HG03139 (cell line): Measurements from ENCODE around the gene CHADL.
"Not testable (repeated sequence)": the region's sequence is repeated elsewhere in the genome, so short reads cannot be mapped to it uniquely, and the experiment has no call there.

Experiments used
- ATAC-seq: cut with Tn5 transposase; IDR thresholded peaks from one replicate; pipeline ENCODE4 v1.9.1; 2021; ENCODE audit not compliant: unreplicated experiment

Gene CHADL

DNA sequence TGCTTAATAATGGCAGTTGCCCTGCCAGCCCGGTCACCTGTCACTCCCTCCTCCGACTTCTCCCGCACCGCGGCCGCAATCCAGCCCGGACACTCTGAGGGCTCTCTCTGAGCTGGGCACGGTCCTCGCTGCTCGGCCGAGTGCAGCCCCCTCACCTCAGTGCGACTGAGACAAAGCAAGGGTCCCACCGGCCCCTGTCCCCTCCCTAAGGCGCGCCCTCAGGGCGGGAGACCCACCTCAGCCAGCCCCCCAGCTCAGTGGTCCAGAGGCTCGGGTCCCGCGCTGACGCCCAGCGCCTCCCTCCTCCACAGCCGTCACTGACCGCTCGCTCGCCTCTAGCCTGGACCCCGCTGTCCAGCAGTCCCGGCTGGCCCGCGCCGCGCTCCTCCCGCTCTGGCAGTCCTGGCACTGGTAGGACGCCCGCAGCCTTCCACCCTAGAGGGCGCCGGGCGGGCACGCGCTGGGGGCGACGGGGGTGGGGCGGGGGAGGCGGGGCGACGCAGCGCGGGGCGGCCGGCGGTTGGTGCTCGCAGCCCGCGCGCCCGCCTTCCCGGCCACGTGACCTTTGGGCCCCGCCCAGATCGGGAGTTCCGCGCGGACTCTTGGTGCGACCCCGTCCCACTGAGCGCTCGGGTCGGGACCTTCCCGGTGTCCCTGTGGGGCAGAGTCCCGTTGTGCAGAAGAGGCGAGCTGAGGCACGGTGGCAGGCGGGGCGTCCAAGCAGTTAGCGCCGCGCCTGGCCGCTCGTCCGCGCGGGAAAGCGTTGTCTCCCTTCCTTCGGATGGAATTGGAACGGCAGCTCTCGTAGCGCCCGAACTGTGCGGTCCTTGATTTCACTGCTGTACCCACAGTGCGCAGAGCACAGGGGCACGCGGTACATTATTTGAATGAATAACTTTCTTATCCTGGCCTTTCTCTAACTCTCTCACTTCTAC, 43.4 kb downstream of the CHADL start:
- peak; percentile 62 for ATAC-seq

DNA sequence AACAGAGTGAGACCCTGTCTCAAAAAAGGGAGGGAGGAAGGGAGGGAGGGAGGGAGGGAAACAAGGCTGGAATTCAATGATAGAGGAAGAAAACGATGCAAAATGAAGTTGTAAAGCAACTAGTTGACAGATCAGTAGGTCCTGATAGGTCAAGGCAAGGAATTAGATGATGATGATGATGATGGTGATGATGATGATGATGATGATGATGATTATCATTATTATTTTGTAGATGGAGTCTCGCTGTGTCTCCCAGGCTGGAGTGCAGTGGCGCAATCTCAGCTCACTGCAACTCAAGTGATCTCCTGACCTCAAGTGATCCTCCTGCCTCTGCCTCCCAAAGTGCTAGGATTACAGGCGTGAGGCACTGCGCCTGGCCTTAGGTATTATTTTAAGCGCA, 46.9 kb downstream of the CHADL start:
- no peak for ATAC-seq

GRCh38 chr22:41191467-41191866, 49.3 kb downstream of the CHADL start:
- no peak for ATAC-seq

DNA sequence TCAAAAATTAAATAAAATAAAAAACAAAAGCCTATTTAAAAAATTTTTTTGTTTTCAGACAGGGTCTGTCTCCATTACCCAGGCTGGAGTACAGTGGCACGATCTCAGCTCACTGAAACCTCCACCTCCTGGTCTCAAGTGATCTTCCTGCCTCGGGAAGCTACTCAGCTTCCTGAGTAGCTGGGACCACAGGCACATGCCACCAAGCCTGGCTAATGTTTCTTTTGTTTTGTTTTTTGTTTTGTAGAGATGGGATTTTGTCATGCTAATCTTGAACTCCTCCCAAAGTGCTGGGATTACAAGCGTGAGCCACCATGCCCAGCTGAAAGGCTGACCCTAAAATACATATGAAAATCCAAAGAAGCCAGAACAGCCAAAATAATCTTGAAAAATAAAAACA, 56.1 kb downstream of the CHADL start:
- ATAC-seq, result no peak

DNA sequence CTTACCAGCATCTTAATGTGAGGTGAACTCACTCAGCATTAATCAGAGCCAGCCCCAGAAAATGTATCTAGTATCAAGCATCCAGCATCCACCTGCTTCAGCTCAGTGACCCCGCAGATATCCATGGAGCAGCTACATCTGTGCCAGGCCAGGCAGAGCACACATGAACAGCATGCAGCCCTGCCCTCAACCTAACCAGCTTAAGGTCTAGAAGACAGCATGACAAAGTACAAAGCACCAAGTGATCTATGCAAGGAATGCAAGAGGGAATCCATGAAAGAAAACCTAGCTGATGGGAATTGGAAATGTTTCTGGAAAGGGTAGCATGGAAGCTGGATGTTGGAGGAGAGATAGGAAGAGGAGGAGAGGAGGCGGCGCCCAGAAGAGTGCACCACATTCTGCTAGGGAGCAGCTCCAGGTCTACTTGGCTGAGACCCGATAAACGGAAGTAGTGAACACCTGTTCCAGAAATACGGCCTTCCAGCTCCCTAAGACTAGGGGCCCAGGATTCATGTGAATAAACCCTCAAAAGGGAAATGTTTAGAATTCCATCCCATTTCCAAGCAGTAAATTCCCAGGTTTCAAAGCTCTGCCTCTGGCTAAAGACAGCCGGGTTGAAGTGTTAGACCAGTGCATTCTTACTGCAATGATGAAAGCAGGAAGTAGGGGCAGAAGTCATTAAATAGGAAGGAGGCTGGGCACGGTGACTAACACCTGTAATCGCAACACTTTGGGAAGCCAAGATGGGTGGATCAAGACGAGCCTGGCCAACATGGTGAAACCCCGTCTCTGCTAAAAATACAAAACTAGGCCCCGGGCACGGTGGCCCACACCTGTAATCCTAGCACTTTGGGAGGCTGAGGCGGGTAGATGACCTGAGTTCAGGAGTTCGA, 59.1 kb downstream of the CHADL start:
- ATAC-seq, result no peak

- no peak for ATAC-seq
These were observed 59.8 kb downstream of the CHADL start for GRCh38 chr22:41180926-41181325.

DNA sequence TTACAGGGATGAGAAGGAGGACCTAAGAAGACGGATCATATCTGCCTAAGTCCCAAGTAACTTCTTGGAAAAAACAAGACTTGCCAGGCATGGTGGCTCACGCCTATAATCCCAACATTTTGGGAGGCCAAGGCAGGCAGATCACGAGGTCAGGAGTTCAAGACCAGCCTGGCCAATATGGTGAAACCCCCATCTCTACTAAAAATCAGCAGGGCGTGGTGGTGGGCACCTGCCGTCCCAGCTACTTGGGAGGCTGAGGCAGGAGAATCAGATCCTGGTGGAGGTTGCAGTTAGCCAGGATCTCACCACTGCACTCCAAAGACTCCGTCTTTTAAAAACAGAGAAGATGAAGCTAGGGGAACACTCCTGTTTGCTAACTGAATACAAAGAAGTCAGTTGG, 60.4 kb downstream of the CHADL start:
- not testable (repeated sequence) for ATAC-seq
